Suprapubic skin (tissue), 4 donors: ENCODE measurements around the gene EIF5. TPM values are rescaled to one million over a fixed set of nuclear protein-coding genes. Genes with fewer than 3 reads are reported as not detected.
A peak's percentile ranks its signal among the peaks of the same experiment; 100 is the strongest.

Experiments used
- DNase-seq, 2 donors: peaks; one replicate each; pipeline ENCODE4 v3.0.0-alpha.2; 2019; ENCODE audit warnings: low spot score in 2 of 2
- H3K27ac ChIP-seq: fragments of 200-600 bp; sonication (generic); one replicate; pipeline ENCODE4 v1.5.1; 2019
- H3K27me3 ChIP-seq: fragments of 200-600 bp; sonication (generic); one replicate; pipeline ENCODE4 v1.5.1; 2019
- H3K36me3 ChIP-seq: fragments of 200-600 bp; sonication (generic); one replicate; pipeline ENCODE4 v1.5.1; 2019
- H3K4me1 ChIP-seq: fragments of 200-600 bp; sonication (generic); one replicate; pipeline ENCODE4 v1.5.1; 2019
- H3K4me3 ChIP-seq: fragments of 200-600 bp; sonication (generic); one replicate; pipeline ENCODE4 v1.5.1; 2019; ENCODE audit warnings: mild to moderate bottlenecking
- H3K9me3 ChIP-seq: fragments of 200-600 bp; sonication (generic); one replicate; pipeline ENCODE4 v1.5.1; 2019
- EP300 ChIP-seq: sonication (generic); formaldehyde crosslinking; IDR thresholded peaks from one replicate; pipeline ENCODE4 v1.6.1; 2017; ENCODE audit warnings: antibody characterized with exemption
- POLR2A ChIP-seq, 2 donors: fragments of 450-650 bp; IDR thresholded peaks; one replicate each; pipeline ENCODE4 v1.6.1; 2017; ENCODE audit warnings: antibody characterized with exemption in 2 of 2, mild to moderate bottlenecking in 2 of 2, moderate library complexity in 2 of 2
- POLR2AphosphoS5 ChIP-seq, 3 donors: sonication (generic); formaldehyde crosslinking; IDR thresholded peaks; one replicate each; pipeline ENCODE4 v1.6.1; 2017; ENCODE audit warnings: antibody characterized with exemption in 3 of 3
- WGBS: methylation state at CpG from one replicate; pipeline ENCODE4 v1.1.5; 2018; 5-methylcytosine and 5-hydroxymethylcytosine counted together
- total RNA-seq, 4 donors: library from RNA; depleted of rRNA; stranded (reverse); fragments of >200 nt; gene quantifications; one replicate each; pipeline ENCODE4 v1.1.0, GENCODE V29; 2016
- TF ChIP-seq, protein P1 (sequence below), 2 donors: fragments of 200-600 bp in 1 of 2; fragments of 450-650 bp in 1 of 2; sonication (generic) in 1 of 2; IDR thresholded peaks; one replicate each; pipeline ENCODE4 v1.5.1; 2016 to 2019; ENCODE audit warnings: antibody characterized with exemption in 2 of 2, mild to moderate bottlenecking in 1 of 2, moderate library complexity in 1 of 2

Gene EIF5
- total RNA-seq, 4 donors from 2014 or later: 167 to 241 (median 194) TPM

DNA sequence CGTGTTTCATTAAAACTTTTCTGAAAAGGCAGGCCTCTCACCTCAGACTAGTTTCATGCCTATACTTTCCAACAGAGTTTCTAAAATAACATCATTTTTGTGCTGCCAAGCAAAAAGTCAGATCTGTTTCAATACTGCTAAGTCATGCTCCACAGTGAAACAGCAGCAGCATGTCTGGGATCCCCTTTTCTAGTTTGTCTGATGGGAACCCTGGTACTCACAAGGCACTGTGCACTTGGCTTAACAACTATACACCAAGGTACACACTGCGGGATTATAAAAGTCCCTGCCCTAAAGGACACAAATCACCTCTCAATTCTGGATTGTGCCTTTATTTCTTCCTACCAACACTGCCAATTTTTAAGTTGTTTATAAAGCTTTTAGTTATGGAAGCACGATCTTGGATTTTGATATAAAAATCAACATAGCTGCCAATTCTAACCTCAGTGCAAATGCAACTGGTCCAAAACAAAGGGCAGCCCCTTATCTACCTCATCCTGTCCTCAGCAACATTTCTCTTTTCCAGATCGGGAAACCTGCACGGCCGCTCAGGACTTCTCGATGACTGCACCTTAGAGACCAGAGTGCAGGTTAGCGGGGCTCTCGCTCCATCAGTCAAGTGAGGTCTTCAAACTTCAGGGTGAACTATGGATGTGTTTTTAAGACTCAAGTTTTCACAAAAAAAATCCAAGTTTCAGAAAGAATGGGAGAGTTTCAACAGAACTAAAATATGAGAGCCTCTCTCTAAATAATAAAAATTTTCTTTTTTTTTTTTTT lies 1.7 kb upstream of the EIF5 start:
- H3K4me1 ChIP-seq: peaks cover 35% of the 10 kb centered on the region
- no peaks in the 10 kb centered on the region for H3K27me3 ChIP-seq
- H3K36me3 ChIP-seq: peaks cover 17% of the 10 kb centered on the region
- H3K4me3 ChIP-seq: peak overlapping the region; percentile 99
- 80% methylated on average over 9 of the region's 9 CpGs for WGBS
- no peaks in the 10 kb centered on the region for H3K9me3 ChIP-seq
- TF ChIP-seq POLR2AphosphoS5 (IDR thresholded peaks at IDR 0.05) (no peak), EP300 (no peak), POLR2A (IDR thresholded peaks at IDR 0.05) (no peak)
- DNase-seq: peak in 1 of 2 donors; percentile 63
- peak overlapping the region; percentile 100 for H3K27ac ChIP-seq

DNA sequence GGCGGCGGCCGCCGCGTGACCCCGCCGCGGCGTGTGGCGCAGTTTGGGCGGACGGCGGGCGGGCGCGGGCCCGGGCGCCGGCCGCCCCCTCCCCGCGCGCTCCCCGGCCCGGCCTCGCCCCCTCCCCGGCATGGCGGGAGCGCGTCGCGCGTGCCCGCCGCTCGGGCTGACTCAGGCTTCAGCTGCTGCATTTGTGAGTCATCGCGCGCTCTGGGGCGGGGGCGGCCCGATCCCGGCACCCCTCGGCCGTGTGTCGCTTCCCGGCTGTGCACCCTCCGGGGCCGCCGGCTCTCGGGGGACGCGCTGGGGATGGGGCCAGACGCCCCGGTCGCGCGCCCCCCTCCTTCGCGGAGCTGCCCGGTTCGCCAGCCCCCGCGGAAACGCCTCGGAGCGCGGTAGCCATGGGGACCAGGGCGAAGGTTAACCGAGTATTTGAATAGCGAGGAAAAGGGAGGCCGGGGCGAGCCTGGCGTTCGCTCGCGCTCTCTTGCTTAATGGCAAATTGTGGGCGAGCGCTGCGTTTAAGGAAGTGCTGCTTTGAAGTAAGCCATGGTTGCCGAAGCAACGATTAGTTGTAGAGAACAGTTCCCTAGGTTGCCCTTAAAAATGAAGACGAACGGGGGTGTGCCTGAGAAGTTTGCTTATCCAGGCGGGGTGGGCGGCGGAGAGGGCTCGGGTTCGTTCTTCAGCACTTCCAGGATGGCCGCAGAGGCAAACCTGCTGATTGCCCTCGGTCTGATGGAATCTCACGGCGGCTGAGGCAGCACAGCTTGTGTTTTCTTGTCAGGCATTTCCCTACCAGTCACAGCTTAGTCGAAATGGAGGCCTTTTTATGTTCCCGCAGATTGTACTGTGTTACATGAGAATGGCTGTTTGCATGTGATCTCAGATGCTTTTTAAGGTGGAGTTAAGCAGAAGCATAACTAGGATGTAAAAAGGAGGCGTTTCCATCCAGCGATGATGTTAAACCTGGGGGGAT lies 896 bp downstream of the EIF5 start:
- Histone ChIP-seq H3K27ac (peak overlapping the region; percentile 100), H3K36me3 (peaks cover 43% of the 10 kb centered on the region), H3K4me1 (peaks cover 35% of the 10 kb centered on the region), H3K9me3 (no peaks in the 10 kb centered on the region), H3K27me3 (no peaks in the 10 kb centered on the region), H3K4me3 (peak overlapping the region; percentile 99)
- TF ChIP-seq EP300 (no peak), POLR2A (IDR thresholded peaks at IDR 0.05) (peak in 1 of 2 donors; percentile 55)
- WGBS: under 1% methylated on average over 39 of the region's 97 CpGs
- DNase-seq: peak; percentile 87 to 88

- peak overlapping the region; percentile 99 for H3K4me3 ChIP-seq
Observed at GRCh38 chr14:103336191-103336590, 2.2 kb downstream of the EIF5 start.

DNA sequence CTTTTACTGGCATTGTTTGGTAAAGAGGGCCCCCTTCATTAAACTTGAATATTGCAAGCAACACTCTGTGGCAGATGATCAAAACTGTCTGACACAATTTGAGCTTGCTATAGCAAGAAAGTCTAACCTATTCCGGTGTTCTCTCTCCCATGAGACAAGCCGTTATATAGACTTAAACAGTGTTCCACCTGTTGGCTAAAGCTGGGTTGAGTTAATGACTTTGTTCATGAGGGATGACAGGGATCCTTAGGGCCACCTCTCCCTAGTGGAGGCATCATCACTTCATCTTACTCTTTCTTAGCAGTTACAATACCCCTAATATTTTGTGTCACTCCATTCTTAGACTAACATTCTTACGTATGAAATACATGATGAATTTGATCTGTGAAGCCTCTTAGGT lies 3.8 kb downstream of the EIF5 start:
- H3K27ac ChIP-seq: no peak overlapping the region
- H3K27me3 ChIP-seq: no peaks in the 10 kb centered on the region
- peaks cover 24% of the 10 kb centered on the region for H3K4me1 ChIP-seq
- 89% methylated on average over 3 of the region's 3 CpGs for WGBS
- H3K4me3 ChIP-seq: no peak overlapping the region
- H3K9me3 ChIP-seq: no peaks in the 10 kb centered on the region
- H3K36me3 ChIP-seq: peaks cover 72% of the 10 kb centered on the region
- TF ChIP-seq POLR2A (IDR thresholded peaks at IDR 0.05): no peak
- TF ChIP-seq, protein P1, sequence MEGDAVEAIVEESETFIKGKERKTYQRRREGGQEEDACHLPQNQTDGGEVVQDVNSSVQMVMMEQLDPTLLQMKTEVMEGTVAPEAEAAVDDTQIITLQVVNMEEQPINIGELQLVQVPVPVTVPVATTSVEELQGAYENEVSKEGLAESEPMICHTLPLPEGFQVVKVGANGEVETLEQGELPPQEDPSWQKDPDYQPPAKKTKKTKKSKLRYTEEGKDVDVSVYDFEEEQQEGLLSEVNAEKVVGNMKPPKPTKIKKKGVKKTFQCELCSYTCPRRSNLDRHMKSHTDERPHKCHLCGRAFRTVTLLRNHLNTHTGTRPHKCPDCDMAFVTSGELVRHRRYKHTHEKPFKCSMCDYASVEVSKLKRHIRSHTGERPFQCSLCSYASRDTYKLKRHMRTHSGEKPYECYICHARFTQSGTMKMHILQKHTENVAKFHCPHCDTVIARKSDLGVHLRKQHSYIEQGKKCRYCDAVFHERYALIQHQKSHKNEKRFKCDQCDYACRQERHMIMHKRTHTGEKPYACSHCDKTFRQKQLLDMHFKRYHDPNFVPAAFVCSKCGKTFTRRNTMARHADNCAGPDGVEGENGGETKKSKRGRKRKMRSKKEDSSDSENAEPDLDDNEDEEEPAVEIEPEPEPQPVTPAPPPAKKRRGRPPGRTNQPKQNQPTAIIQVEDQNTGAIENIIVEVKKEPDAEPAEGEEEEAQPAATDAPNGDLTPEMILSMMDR (IDR thresholded peaks at IDR 0.05): no peak
- TF ChIP-seq POLR2AphosphoS5 (IDR thresholded peaks at IDR 0.05): no peak
- TF ChIP-seq EP300: no peak
- DNase-seq: no peak

More at GRCh38 chr14:103336191-103336590, 2.2 kb downstream of the EIF5 start:
- Histone ChIP-seq H3K27ac (no peak overlapping the region), H3K27me3 (no peaks in the 10 kb centered on the region), H3K4me1 (peaks cover 35% of the 10 kb centered on the region), H3K9me3 (no peaks in the 10 kb centered on the region), H3K36me3 (peaks cover 56% of the 10 kb centered on the region)
- TF ChIP-seq, protein P1 (IDR thresholded peaks at IDR 0.05): no peak
- TF ChIP-seq EP300 (no peak), POLR2A (IDR thresholded peaks at IDR 0.05) (no peak), POLR2AphosphoS5 (IDR thresholded peaks at IDR 0.05) (no peak)
- peak in 1 of 2 donors; percentile 50 for DNase-seq
- 93% methylated on average over 14 of the region's 14 CpGs for WGBS

GRCh38 chr14:103339561-103339960 lies 5.5 kb downstream of the EIF5 start:
- DNase-seq: no peak
- H3K27me3 ChIP-seq: no peaks in the 10 kb centered on the region
- no peak overlapping the region for H3K27ac ChIP-seq
- TF ChIP-seq, protein P1 (IDR thresholded peaks at IDR 0.05): no peak
- TF ChIP-seq POLR2A (IDR thresholded peaks at IDR 0.05): no peak
- no peak for TF ChIP-seq EP300
- TF ChIP-seq POLR2AphosphoS5 (IDR thresholded peaks at IDR 0.05): no peak
- 71% methylated on average over 6 of the region's 6 CpGs for WGBS
- no peak overlapping the region for H3K4me3 ChIP-seq
- peaks cover 20% of the 10 kb centered on the region for H3K4me1 ChIP-seq
- H3K9me3 ChIP-seq: no peaks in the 10 kb centered on the region
- H3K36me3 ChIP-seq: peaks cover 89% of the 10 kb centered on the region
